SK-N-SH treated with all-trans-retinoic acid at 6 μM for 48 hours (cell line): ENCODE results near the gene GPNMB.

Experiments used
- ATAC-seq: fragments of 200-7000 bp; cut with Tn5 transposase; 3 replicates; pipeline ENCODE4 v1.9.1; 2020; ENCODE audit warnings: mild to moderate bottlenecking, moderate library complexity
- ARNTL ChIP-seq: fragments of 450-650 bp; formaldehyde crosslinking; IDR thresholded peaks from 2 replicates; pipeline ENCODE4 v1.5.0; 2020; ENCODE audit warnings: low read depth, mild to moderate bottlenecking, moderate library complexity, borderline replicate concordance
- BACH2 ChIP-seq: fragments of 250-450 bp; sonication (Bioruptor Pico); IDR thresholded peaks from 2 replicates; pipeline ENCODE4 v1.9.0; 2021; ENCODE audit warnings: mild to moderate bottlenecking, borderline replicate concordance
- CREB5 ChIP-seq: fragments of 250-450 bp; sonication (Bioruptor Pico); IDR thresholded peaks from 2 replicates; pipeline ENCODE4 v1.5.1; 2020; ENCODE audit warnings: low read depth, mild to moderate bottlenecking, moderate library complexity
- CSDC2 ChIP-seq: fragments of 250-450 bp; sonication (Bioruptor Pico); IDR thresholded peaks from 2 replicates; pipeline ENCODE4 v1.5.0; 2020; ENCODE audit warnings: mild to moderate bottlenecking, moderate library complexity
- CSRNP3 ChIP-seq: fragments of 250-450 bp; sonication (Bioruptor Pico); IDR thresholded peaks from 2 replicates; pipeline ENCODE4 v1.5.1; 2021; ENCODE audit warnings: mild to moderate bottlenecking, moderate library complexity
- ESRRG ChIP-seq: fragments of 250-450 bp; sonication (Bioruptor Pico); IDR thresholded peaks from 2 replicates; pipeline ENCODE4 v1.6.1; 2021; ENCODE audit warnings: mild to moderate bottlenecking
- GLIS3 ChIP-seq: fragments of 250-450 bp; sonication (Bioruptor Pico); IDR thresholded peaks from 2 replicates; pipeline ENCODE4 v1.5.0; 2020; ENCODE audit warnings: mild to moderate bottlenecking, moderate library complexity
- ISL1 ChIP-seq: fragments of 250-450 bp; sonication (Bioruptor Pico); IDR thresholded peaks from 2 replicates; pipeline ENCODE4 v2.1.2; 2022; ENCODE audit warnings: mild to moderate bottlenecking, moderate library complexity
- OSR1 ChIP-seq: fragments of 250-450 bp; sonication (Bioruptor Pico); IDR thresholded peaks from 2 replicates; pipeline ENCODE4 v1.8.0; 2022; ENCODE audit warnings: moderate library complexity, mild to moderate bottlenecking, inconsistent platforms
- POU6F1 ChIP-seq: fragments of 250-450 bp; sonication (Bioruptor Pico); IDR thresholded peaks from 2 replicates; pipeline ENCODE4 v1.8.0; 2021; ENCODE audit warnings: low read depth, mild to moderate bottlenecking, moderate library complexity, borderline replicate concordance
- PPARA ChIP-seq: fragments of 250-450 bp; sonication (Bioruptor Pico); IDR thresholded peaks from 2 replicates; pipeline ENCODE4 v1.5.0; 2020; ENCODE audit warnings: mild to moderate bottlenecking, borderline replicate concordance
- RARB ChIP-seq: fragments of 250-450 bp; sonication (Bioruptor Pico); IDR thresholded peaks from 2 replicates; pipeline ENCODE4 v1.8.0; 2021; ENCODE audit warnings: mild to moderate bottlenecking, moderate library complexity
- SNAI2 ChIP-seq: fragments of 250-450 bp; sonication (Bioruptor Pico); IDR thresholded peaks from 2 replicates; pipeline ENCODE4 v1.5.0; 2020; ENCODE audit warnings: mild to moderate bottlenecking, moderate library complexity
- TCF4 ChIP-seq: fragments of 250-450 bp; sonication (Bioruptor Pico); IDR thresholded peaks from 2 replicates; pipeline ENCODE4 v1.8.0; 2021; ENCODE audit warnings: mild to moderate bottlenecking, moderate library complexity, borderline replicate concordance
- TOX ChIP-seq: fragments of 250-450 bp; sonication (Bioruptor Pico); IDR thresholded peaks from 2 replicates; pipeline ENCODE4 v1.8.0; 2021; ENCODE audit warnings: mild to moderate bottlenecking, moderate library complexity, borderline replicate concordance
- TSHZ2 ChIP-seq: fragments of 250-450 bp; sonication (Bioruptor Pico); IDR thresholded peaks from 2 replicates; pipeline ENCODE4 v1.5.0; 2020; ENCODE audit warnings: mild to moderate bottlenecking, moderate library complexity
- ZC3H10 ChIP-seq: fragments of 250-450 bp; sonication (Bioruptor Pico); IDR thresholded peaks from 2 replicates; pipeline ENCODE4 v1.5.1; 2021; ENCODE audit warnings: mild to moderate bottlenecking, moderate library complexity
- ZFP3 ChIP-seq: fragments of 250-450 bp; sonication (Bioruptor Pico); IDR thresholded peaks from 2 replicates; pipeline ENCODE4 v1.5.0; 2020; ENCODE audit warnings: mild to moderate bottlenecking, moderate library complexity
- ZFP30 ChIP-seq: fragments of 450-650 bp; formaldehyde crosslinking; IDR thresholded peaks from 2 replicates; pipeline ENCODE4 v1.5.0; 2022; ENCODE audit warnings: mild to moderate bottlenecking, moderate library complexity
- ZNF565 ChIP-seq: fragments of 450-650 bp; formaldehyde crosslinking; conservative IDR thresholded peaks from 2 replicates; pipeline ENCODE4 v1.5.0; 2020; ENCODE audit warnings: low read depth, mild to moderate bottlenecking, moderate library complexity
- ZNF70 ChIP-seq: fragments of 450-650 bp; formaldehyde crosslinking; IDR thresholded peaks from 2 replicates; pipeline ENCODE4 v1.5.0; 2020; ENCODE audit warnings: mild to moderate bottlenecking, moderate library complexity
- ZNF8 ChIP-seq: fragments of 450-650 bp; formaldehyde crosslinking; IDR thresholded peaks from 2 replicates; pipeline ENCODE4 v1.5.0; 2020; ENCODE audit warnings: mild to moderate bottlenecking, moderate library complexity

Gene GPNMB

GRCh38 chr7:23291957-23292560, 45.5 kb downstream of the GPNMB start:
- TF ChIP-seq OSR1 (no peak), ZNF565 (CRISPR knock-in tag) (no peak), ZNF8 (CRISPR knock-in tag) (no peak), ZNF70 (CRISPR knock-in tag) (no peak), ARNTL (CRISPR knock-in tag) (no peak), SNAI2 (no peak), ESRRG (CRISPR knock-in tag) (no peak), CREB5 (CRISPR knock-in tag) (no peak), TSHZ2 (no peak), TOX (CRISPR knock-in tag) (no peak), ZC3H10 (CRISPR knock-in tag) (no peak), TCF4 (CRISPR knock-in tag) (no peak), CSRNP3 (no peak), RARB (CRISPR knock-in tag) (no peak), BACH2 (CRISPR knock-in tag) (no peak), ZFP30 (CRISPR knock-in tag) (no peak), GLIS3 (CRISPR knock-in tag) (no peak), ISL1 (CRISPR knock-in tag) (no peak), ZFP3 (CRISPR knock-in tag) (no peak), POU6F1 (CRISPR knock-in tag) (no peak)
- ATAC-seq, result no peak

- TF ChIP-seq ZNF565 (CRISPR knock-in tag) (no peak), CSDC2 (no peak), ISL1 (CRISPR knock-in tag) (no peak), ESRRG (CRISPR knock-in tag) (no peak), TSHZ2 (no peak), PPARA (CRISPR knock-in tag) (no peak), CSRNP3 (no peak), ARNTL (CRISPR knock-in tag) (no peak), ZFP3 (CRISPR knock-in tag) (no peak), RARB (CRISPR knock-in tag) (no peak), SNAI2 (no peak), BACH2 (CRISPR knock-in tag) (no peak), ZFP30 (CRISPR knock-in tag) (no peak), OSR1 (no peak), TOX (CRISPR knock-in tag) (no peak), GLIS3 (CRISPR knock-in tag) (no peak), ZC3H10 (CRISPR knock-in tag) (no peak)
- no peak for ATAC-seq
Measured at GRCh38 chr7:23292623-23293022, 46.0 kb downstream of the GPNMB start.
